Activated CD4-positive, alpha-beta T cell treated with anti-CD3 and anti-CD28 coated beads for 36 hours (primary cell): ENCODE data around the gene S100Z. TPM values are rescaled to one million over a fixed set of nuclear protein-coding genes. Genes with fewer than 3 reads are reported as not detected.
"Not testable (repeated sequence)": the region's sequence is repeated elsewhere in the genome, so short reads cannot be mapped to it uniquely, and the experiment has no call there.

ENCODE experiments used
- ATAC-seq: fragments of 200-7000 bp; cut with Tn5 transposase; one replicate; pipeline ENCODE4 v1.10.0; 2021; ENCODE audit warnings: mild to moderate bottlenecking, moderate library complexity
- CTCF ChIA-PET: fragments of 350-600 bp; sonication (Branson Sonifier 250); formaldehyde crosslinking; loops from one replicate; lab custom pipeline; 2021; ENCODE audit warnings: antibody characterized with exemption; lab: Charles Lee
- POLR2A ChIA-PET: fragments of 350-600 bp; sonication (Branson Sonifier 250); formaldehyde crosslinking; loops from one replicate; lab custom pipeline; 2021; ENCODE audit warnings: antibody characterized with exemption, inconsistent platforms; lab: Charles Lee
- DNase-seq: peaks from one replicate; pipeline ENCODE4 v3.0.0-alpha.2; 2020
- H3K27ac Mint-ChIP-seq: one replicate; pipeline ENCODE4 v1.8.0; 2021; ENCODE audit warnings: mixed read lengths
- H3K27me3 Mint-ChIP-seq: one replicate; pipeline ENCODE4 v1.8.0; 2021; ENCODE audit warnings: mixed read lengths
- H3K36me3 Mint-ChIP-seq: one replicate; pipeline ENCODE4 v1.8.0; 2021; ENCODE audit warnings: low read depth, mixed read lengths
- H3K4me1 Mint-ChIP-seq: one replicate; pipeline ENCODE4 v1.8.0; 2021; ENCODE audit warnings: mixed read lengths
- H3K4me3 Mint-ChIP-seq: one replicate; pipeline ENCODE4 v1.8.0; 2021; ENCODE audit warnings: mild to moderate bottlenecking, moderate library complexity, mixed read lengths
- H3K9me3 Mint-ChIP-seq: one replicate; pipeline ENCODE4 v1.8.0; 2021; ENCODE audit warnings: low read depth, mixed read lengths
- intact Hi-C, 2 experiments: fragments of 100-400 bp; cut with DNase I in 1 of 2; cut with micrococcal nuclease in 1 of 2; formaldehyde crosslinking; loops; one replicate each; pipeline versions ENCODE4 v1.14.2 to v1.15.1; 2022 to 2024; cut with DNase I, micrococcal nuclease
- total RNA-seq, 2 experiments: library from RNA; stranded (reverse); gene quantifications; one replicate each; pipeline ENCODE4 v1.2.3, GENCODE V29; 2021

Gene S100Z
- total RNA-seq, 2 experiments from 2014 or later, result 1.3 to 2.1 TPM

DNA sequence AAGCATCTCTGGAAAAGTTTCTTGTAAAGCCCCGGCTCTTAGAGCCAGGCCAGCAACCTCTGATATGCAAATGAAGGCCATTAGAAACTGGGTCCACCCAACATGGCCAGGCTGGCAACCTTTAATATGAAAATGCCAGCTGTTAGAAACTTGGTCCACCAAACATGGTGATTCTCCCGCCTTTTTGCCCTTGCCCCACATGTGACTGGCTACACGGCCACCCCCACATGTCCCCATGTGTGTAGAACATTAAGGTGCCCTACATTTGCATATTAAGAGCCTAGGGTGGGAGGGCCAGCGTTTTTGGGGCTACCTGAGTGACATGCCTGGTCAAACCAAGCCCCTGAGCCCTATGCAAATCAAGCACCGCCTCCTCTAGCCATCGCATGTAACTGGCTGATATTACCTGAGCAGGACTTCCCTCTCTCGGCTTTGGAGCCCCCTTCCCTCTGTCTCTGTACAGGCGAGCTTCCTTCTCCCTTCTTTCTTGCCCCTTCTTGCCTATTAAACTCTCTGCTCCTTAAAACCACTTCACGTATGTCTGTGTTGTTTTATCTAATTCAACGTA, 39.0 kb downstream of the S100Z start:
- Mint-ChIP-seq H3K36me3 (no peaks in the 10 kb centered on the region), H3K9me3 (no peaks in the 10 kb centered on the region), H3K27me3 (no peaks in the 10 kb centered on the region), H3K27ac (no peak overlapping the region), H3K4me3 (no peak overlapping the region), H3K4me1 (no peaks in the 10 kb centered on the region)
- POLR2A ChIA-PET, result no interaction called here
- ATAC-seq, result no peak
- DNase-seq, result no peak
- CTCF ChIA-PET, result no interaction called here
- intact Hi-C loops, result no loop called here

DNA sequence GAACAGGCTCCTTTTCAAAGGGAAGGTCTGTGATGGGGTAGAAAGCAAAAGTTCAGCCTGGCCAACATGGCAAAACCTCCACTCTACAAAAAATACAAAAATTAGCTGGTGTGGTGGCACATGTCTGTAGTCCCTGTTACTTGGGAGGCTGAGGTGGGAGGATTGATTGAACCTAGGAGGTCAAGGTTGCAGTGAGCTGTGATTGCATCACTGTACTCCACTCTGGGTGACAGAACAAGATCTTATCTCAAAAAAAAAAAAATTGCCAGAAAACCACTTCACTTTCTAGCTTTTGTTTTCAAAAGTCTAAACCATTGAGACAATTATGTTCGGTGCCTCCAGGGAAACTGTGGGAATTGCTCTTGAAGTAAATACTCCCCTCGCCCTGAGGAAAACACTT, 43.5 kb downstream of the S100Z start:
- Mint-ChIP-seq H3K4me1 (no peaks in the 10 kb centered on the region), H3K27me3 (no peaks in the 10 kb centered on the region), H3K4me3 (no peak overlapping the region), H3K36me3 (no peaks in the 10 kb centered on the region), H3K27ac (no peak overlapping the region), H3K9me3 (peaks cover 10% of the 10 kb centered on the region)
- CTCF ChIA-PET, result no interaction called here
- POLR2A ChIA-PET, result no interaction called here
- DNase-seq (no peak), ATAC-seq (no peak)
- intact Hi-C loops, result no loop called here

- no peaks in the 10 kb centered on the region for H3K27me3 Mint-ChIP-seq
- ATAC-seq (no peak), DNase-seq (no peak)
- H3K4me3 Mint-ChIP-seq, result no peak overlapping the region
- H3K36me3 Mint-ChIP-seq, result peaks cover 3% of the 10 kb centered on the region
- H3K9me3 Mint-ChIP-seq, result peaks cover 24% of the 10 kb centered on the region
- POLR2A ChIA-PET, result no interaction called here
- no peak overlapping the region for H3K27ac Mint-ChIP-seq
- no peaks in the 10 kb centered on the region for H3K4me1 Mint-ChIP-seq
- intact Hi-C loops, result no loop called here
- CTCF ChIA-PET, result no interaction called here
Measured at GRCh38 chr5:76896196-76896595, 46.4 kb downstream of the S100Z start.

DNA sequence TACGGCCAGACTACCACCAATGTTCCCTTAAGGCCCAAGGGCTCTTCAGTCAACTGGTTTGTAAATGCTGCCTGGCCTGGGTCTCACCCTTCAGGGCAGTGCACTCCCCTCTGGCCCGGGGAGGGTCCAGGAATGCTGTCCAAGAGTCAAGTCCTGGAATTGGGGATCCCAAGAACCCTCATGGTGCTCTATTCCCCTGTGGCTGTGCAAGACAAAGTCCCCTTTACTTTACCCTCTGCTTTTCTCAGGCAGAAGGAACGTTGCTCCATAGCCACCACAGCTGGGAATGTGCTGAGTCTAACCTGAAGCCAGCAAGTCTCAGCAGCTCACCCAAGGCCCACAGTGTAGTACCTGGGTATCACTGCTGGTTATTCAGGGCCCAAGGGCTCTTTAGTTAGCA, 51.7 kb downstream of the S100Z start:
- intact Hi-C loops, result no loop called here
- ATAC-seq, result no peak
- peaks cover 20% of the 10 kb centered on the region for H3K9me3 Mint-ChIP-seq
- no peak overlapping the region for H3K27ac Mint-ChIP-seq
- H3K36me3 Mint-ChIP-seq, result peaks cover 3% of the 10 kb centered on the region
- H3K4me1 Mint-ChIP-seq, result no peaks in the 10 kb centered on the region
- no peaks in the 10 kb centered on the region for H3K27me3 Mint-ChIP-seq
- H3K4me3 Mint-ChIP-seq, result no peak overlapping the region
- no peak for DNase-seq
- ChIA-PET CTCF (no interaction called here), POLR2A (no interaction called here)

GRCh38 chr5:76908166-76908565, 58.4 kb downstream of the S100Z start:
- Mint-ChIP-seq H3K27ac (no peak overlapping the region), H3K27me3 (no peaks in the 10 kb centered on the region), H3K9me3 (no peaks in the 10 kb centered on the region), H3K36me3 (no peaks in the 10 kb centered on the region), H3K4me1 (no peaks in the 10 kb centered on the region), H3K4me3 (no peak overlapping the region)
- intact Hi-C loops, result no loop called here
- ChIA-PET CTCF (no interaction called here), POLR2A (no interaction called here)
- DNase-seq (no peak), ATAC-seq (no peak)

- H3K27ac Mint-ChIP-seq, H3K9me3 Mint-ChIP-seq, POLR2A ChIA-PET, intact Hi-C loops, H3K36me3 Mint-ChIP-seq, H3K27me3 Mint-ChIP-seq, ATAC-seq, CTCF ChIA-PET, H3K4me1 Mint-ChIP-seq, H3K4me3 Mint-ChIP-seq, DNase-seq: not testable (repeated sequence)
Measured at GRCh38 chr5:76910344-76910933, 60.6 kb downstream of the S100Z start.

DNA sequence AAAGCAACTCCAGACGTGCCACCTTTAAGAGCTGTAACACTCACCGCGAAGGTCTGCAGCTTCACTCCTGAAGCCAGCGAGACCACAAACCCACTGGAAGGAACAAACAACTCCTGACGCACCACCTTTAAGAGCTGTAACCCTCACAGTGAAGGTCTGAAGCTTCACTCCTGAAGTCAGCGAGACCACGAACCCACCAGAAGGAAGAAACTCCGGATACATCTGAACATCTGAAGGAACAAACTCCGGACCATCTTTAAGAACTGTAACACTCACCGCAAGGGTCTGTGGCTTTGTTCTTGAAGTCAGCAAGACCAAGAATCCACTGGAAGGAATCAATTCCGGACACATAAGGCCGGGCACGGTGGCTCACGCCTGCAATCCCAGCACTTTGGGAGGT, 64.9 kb downstream of the S100Z start:
- H3K4me1 Mint-ChIP-seq, intact Hi-C loops, H3K27ac Mint-ChIP-seq, H3K27me3 Mint-ChIP-seq, POLR2A ChIA-PET, ATAC-seq, H3K9me3 Mint-ChIP-seq, DNase-seq, CTCF ChIA-PET, H3K4me3 Mint-ChIP-seq, H3K36me3 Mint-ChIP-seq: not testable (repeated sequence)

- ChIA-PET POLR2A (no interaction called here), CTCF (interaction anchor here (1.1 kb wide), 1 partner anchor 44 kb away, joined by 3 read pairs; no protein-coding TSS in a partner anchor)
- Mint-ChIP-seq H3K4me3 (no peak overlapping the region), H3K27me3 (no peaks in the 10 kb centered on the region), H3K9me3 (peaks cover 3% of the 10 kb centered on the region), H3K4me1 (no peaks in the 10 kb centered on the region), H3K36me3 (peaks cover 3% of the 10 kb centered on the region), H3K27ac (no peak overlapping the region)
- ATAC-seq (no peak), DNase-seq (no peak)
- intact Hi-C loops, result no loop called here
Measured at GRCh38 chr5:76918539-76918938, 68.7 kb downstream of the S100Z start.

- ATAC-seq, result no peak
- Mint-ChIP-seq H3K9me3 (no peaks in the 10 kb centered on the region), H3K4me3 (no peak overlapping the region), H3K27ac (no peak overlapping the region), H3K4me1 (no peaks in the 10 kb centered on the region), H3K27me3 (no peaks in the 10 kb centered on the region), H3K36me3 (no peaks in the 10 kb centered on the region)
- ChIA-PET CTCF (interaction anchor here (0.6 kb wide), 1 partner anchor 73 kb away, joined by 3 read pairs; no protein-coding TSS in a partner anchor), POLR2A (no interaction called here)
- intact Hi-C loops, result no loop called here
- no peak for DNase-seq
Measured at GRCh38 chr5:76920491-76920890, 70.7 kb downstream of the S100Z start.

DNA sequence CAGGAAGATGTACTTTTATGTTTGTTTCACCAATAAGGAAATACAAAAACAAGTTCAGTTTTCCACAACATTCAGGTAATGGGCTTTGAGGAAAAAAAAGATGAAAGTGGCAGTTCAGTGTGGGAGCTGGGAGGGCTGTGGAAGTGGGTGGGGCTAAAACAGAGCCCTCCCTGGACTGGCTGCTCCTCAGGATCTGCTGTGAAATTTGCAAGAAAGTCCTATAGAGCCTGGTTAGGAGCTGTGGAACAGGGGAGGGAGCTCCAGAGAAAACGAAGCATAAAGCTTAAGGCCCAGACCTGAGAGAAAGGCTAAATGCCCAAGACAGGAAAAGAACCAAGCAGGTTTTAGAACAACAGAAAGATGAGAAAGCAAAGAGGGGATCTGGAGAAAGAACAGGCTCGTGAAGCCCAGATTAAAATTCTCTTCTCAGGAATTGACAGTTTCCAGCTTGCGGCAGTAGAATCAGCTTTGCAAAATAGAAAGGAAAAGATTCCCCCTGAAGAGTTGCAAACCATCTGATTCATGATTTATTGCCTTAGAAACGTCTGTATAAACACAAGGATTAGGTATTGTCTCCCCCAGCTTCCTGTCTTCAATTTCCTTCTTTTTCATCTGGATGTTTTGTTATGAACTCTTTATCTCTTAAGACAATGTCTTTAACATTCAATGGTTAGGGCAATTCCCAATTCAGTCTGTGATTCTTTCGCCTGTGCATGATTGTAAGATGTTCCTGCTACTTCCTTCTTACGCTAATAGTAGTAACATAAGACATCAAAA, 76.7 kb downstream of the S100Z start:
- Mint-ChIP-seq H3K4me1 (no peaks in the 10 kb centered on the region), H3K36me3 (no peaks in the 10 kb centered on the region), H3K27ac (no peak overlapping the region), H3K4me3 (no peak overlapping the region), H3K9me3 (no peaks in the 10 kb centered on the region), H3K27me3 (peaks cover 3% of the 10 kb centered on the region)
- ATAC-seq (no peak), DNase-seq (no peak)
- ChIA-PET POLR2A (no interaction called here), CTCF (interaction anchor here (0.8 to 1.6 kb wide), 2 partner anchors 9 to 151 kb away, joined by 3 to 4 read pairs; no protein-coding TSS in a partner anchor)
- intact Hi-C loops, result no loop called here

- H3K36me3 Mint-ChIP-seq, result no peaks in the 10 kb centered on the region
- POLR2A ChIA-PET, result no interaction called here
- CTCF ChIA-PET, result interaction anchor here (1.3 to 1.6 kb wide), 2 partner anchors 89 to 150 kb away, joined by 3 to 4 read pairs; no protein-coding TSS in a partner anchor
- H3K27me3 Mint-ChIP-seq, result peaks cover 3% of the 10 kb centered on the region
- intact Hi-C loops, result no loop called here
- ATAC-seq (no peak), DNase-seq (no peak)
- H3K4me3 Mint-ChIP-seq, result no peak overlapping the region
- H3K9me3 Mint-ChIP-seq, result no peaks in the 10 kb centered on the region
- no peak overlapping the region for H3K27ac Mint-ChIP-seq
- no peaks in the 10 kb centered on the region for H3K4me1 Mint-ChIP-seq
Measured at GRCh38 chr5:76927961-76928360, 78.1 kb downstream of the S100Z start.

DNA sequence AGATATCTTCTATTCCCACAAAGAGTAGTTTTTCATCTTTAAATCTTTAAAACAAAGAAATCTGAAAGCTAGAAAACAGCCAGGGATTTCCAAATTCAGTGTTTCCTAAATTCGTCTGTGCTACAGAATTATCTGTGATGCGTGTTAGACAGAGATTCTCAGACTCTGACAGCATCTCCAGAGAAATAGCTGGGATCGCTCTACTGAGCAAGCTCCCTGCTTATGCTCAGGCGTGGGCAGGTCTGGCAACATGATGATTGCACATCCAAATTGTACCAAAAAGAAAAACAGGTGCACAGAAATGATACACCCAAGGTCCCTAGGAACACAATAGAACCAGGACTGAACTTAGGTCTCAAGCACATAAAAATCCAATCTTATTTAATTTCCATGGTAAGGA, 80.3 kb downstream of the S100Z start:
- ChIA-PET POLR2A (no interaction called here), CTCF (no interaction called here)
- Mint-ChIP-seq H3K27ac (no peak overlapping the region), H3K27me3 (peaks cover 5% of the 10 kb centered on the region), H3K4me1 (no peaks in the 10 kb centered on the region), H3K4me3 (no peak overlapping the region), H3K9me3 (peaks cover 5% of the 10 kb centered on the region), H3K36me3 (no peaks in the 10 kb centered on the region)
- DNase-seq (no peak), ATAC-seq (no peak)
- intact Hi-C loops, result no loop called here
